ENCODE results near the gene FN3KRP. TPM values are rescaled to one million over a fixed set of nuclear protein-coding genes. Genes with fewer than 3 reads are reported as not detected.

FN3KRP gene
- total and polyA plus RNA-seq, 8 donors, result 24.7 to 55.6 (median 49.8) TPM

DNA sequence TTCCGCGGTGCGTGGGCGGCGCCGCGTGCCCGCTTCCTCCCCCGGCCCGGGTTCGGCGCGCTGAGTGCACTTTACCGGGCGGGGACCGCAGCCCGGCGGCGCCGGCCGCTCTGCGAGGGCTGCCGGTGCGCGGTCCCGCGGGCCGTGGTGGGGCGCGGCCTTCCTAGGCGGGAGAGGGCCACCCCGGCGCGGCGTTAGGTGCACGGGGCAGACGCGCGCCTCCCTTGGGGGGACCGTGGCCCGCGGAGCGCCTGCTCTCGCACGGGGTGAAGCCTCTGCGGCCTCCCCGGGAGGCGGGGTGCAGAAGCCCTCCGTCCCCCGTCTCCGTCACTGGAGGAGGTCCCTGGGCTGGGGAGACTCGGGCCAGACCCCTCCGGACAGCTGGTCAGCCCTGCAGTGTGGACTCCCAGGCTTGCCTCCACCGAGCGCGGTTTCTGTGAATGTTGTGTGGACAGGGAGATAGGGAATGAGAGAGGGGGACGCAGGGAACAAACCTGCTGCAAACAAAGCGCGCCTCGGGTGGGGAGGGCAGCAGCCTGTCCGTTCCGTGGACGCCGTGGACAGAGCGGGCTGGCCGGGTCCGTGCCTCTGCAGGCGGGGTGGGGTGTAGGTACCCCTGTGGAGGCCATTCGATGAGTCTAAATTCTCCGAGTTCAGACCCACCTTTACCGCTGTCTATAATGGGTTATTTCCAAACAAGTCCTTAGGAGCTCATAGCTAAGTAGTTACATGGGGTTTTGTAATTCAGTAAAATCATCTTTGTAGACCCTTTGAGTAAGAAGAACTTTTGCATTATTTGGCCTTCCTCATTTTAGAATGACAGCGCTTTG is 36.1 kb downstream of the FN3KRP start:
- Histone ChIP-seq H3K4me3 (peak overlapping the region; percentile 61 to 97), H3K4me1 (peaks cover 8 to 12% of the 10 kb centered on the region in 2 donors), H3K36me3 (peaks cover 0 to 5% of the 10 kb centered on the region in 2 donors), H3K27ac (peak overlapping the region; percentile 73 to 78), H3K27me3 (peaks cover 0 to 7% of the 10 kb centered on the region in 2 donors), H3K9me3 (no peaks in the 10 kb centered on the region)
- DNase-seq, result peak in 1 of 4 donors; percentile 85
- peak; percentile 6 for ATAC-seq
- intact Hi-C loops (cut with DNase I), result no loop called here
- TF ChIP-seq, protein P1, sequence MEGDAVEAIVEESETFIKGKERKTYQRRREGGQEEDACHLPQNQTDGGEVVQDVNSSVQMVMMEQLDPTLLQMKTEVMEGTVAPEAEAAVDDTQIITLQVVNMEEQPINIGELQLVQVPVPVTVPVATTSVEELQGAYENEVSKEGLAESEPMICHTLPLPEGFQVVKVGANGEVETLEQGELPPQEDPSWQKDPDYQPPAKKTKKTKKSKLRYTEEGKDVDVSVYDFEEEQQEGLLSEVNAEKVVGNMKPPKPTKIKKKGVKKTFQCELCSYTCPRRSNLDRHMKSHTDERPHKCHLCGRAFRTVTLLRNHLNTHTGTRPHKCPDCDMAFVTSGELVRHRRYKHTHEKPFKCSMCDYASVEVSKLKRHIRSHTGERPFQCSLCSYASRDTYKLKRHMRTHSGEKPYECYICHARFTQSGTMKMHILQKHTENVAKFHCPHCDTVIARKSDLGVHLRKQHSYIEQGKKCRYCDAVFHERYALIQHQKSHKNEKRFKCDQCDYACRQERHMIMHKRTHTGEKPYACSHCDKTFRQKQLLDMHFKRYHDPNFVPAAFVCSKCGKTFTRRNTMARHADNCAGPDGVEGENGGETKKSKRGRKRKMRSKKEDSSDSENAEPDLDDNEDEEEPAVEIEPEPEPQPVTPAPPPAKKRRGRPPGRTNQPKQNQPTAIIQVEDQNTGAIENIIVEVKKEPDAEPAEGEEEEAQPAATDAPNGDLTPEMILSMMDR (IDR thresholded peaks at IDR 0.05), result no peak

DNA sequence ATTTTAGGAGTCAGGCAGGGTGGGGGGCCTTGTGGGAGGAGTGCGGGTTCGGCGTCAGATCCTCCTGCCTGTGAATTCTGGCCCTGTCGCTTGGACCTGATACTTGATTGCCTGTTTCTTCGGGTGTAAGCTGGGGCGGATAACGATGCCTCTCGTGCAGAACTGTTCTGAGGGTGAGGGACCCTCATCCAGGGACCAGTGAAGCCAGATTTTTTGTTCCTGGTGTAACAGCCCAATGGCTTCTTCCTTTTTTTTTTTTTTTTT is 36.6 kb downstream of the FN3KRP start:
- Histone ChIP-seq H3K36me3 (peaks cover 0 to 5% of the 10 kb centered on the region in 2 donors), H3K9me3 (no peaks in the 10 kb centered on the region), H3K4me3 (peak overlapping the region; percentile 61 to 97), H3K4me1 (peaks cover 8 to 12% of the 10 kb centered on the region in 2 donors), H3K27me3 (peaks cover 0 to 7% of the 10 kb centered on the region in 2 donors), H3K27ac (no peak overlapping the region)
- no peak for ATAC-seq
- TF ChIP-seq, protein P1 (IDR thresholded peaks at IDR 0.05), result no peak
- intact Hi-C loops (cut with DNase I), result no loop called here
- DNase-seq, result no peak

DNA sequence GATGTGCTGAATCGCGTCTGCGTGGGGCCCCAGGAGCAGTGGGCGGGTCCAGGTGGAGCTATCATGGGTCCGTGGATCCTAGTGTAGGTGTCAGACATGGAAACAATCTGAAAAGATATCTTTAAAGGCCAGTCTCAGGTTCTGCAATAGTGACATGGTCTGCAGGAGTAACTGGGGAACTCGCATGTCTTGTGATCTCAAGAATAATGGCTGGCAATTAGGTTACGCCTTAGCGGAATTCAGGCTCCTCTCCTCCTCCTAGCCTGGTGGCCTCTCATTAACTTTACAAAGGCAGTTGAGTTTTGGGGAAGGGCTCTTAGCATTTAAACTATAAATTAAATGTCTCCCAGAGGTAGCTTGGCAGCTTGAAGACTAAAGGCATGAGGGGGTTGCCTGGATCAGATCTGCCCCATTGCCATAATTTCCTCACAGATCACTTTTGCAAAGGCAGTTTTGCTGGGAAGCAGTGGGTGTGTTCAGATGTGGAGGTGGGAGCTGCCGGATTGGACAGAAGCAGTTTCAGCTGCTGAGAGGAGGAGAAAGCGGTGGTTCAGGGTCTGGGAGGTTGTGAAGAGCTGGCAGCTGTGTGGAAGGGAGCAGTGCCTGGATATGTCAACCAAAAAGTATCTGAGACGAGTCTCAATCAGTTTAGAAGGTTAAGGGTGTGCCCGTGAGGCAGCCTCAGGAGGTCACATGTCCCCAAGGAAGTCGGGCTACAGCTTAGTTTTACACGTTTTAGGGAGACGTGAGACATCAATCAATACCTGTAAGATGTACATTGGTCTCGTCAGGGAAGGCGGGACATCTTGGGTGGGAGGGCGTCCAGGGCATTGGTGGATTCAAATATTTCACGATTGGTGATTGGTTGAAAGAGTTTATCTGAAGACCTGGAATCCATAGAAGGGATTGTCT is 38.0 kb downstream of the FN3KRP start:
- TF ChIP-seq, protein P1 (IDR thresholded peaks at IDR 0.05), result no peak
- peaks cover 8 to 12% of the 10 kb centered on the region in 2 donors for H3K4me1 ChIP-seq
- H3K27me3 ChIP-seq, result peaks cover 0 to 7% of the 10 kb centered on the region in 2 donors
- DNase-seq (no peak), ATAC-seq (no peak)
- intact Hi-C loops (cut with DNase I), result no loop called here
- H3K27ac ChIP-seq, result no peak overlapping the region
- H3K9me3 ChIP-seq, result no peaks in the 10 kb centered on the region
- H3K4me3 ChIP-seq, result no peak overlapping the region
- H3K36me3 ChIP-seq, result peaks cover 0 to 5% of the 10 kb centered on the region in 2 donors

DNA sequence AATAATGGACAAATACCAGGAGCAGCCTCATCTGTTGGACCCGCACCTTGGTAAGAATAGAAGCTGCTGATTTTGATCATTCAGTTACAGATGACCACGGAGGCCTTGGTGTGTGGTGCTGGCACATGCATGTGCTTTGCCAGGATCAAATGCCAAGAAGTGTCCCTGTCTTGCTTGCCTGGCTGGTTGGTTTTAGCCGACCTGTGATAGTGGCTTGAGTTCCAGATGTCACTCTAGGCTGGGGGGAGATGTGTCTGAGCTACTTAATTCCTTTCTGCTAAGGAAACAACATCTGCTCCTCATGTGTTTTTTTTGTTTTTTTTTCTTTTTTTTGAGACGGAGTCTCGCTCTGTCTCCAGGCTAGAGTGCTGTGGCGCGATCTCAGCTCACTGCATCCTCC is 39.7 kb downstream of the FN3KRP start:
- Histone ChIP-seq H3K27ac (no peak overlapping the region), H3K4me1 (peaks cover 8 to 12% of the 10 kb centered on the region in 2 donors), H3K36me3 (peaks cover 0 to 5% of the 10 kb centered on the region in 2 donors), H3K9me3 (no peaks in the 10 kb centered on the region), H3K27me3 (peaks cover 0 to 1% of the 10 kb centered on the region in 2 donors), H3K4me3 (no peak overlapping the region)
- intact Hi-C loops (cut with DNase I), result no loop called here
- TF ChIP-seq, protein P1 (IDR thresholded peaks at IDR 0.05), result no peak
- ATAC-seq, result no peak
- DNase-seq, result no peak

DNA sequence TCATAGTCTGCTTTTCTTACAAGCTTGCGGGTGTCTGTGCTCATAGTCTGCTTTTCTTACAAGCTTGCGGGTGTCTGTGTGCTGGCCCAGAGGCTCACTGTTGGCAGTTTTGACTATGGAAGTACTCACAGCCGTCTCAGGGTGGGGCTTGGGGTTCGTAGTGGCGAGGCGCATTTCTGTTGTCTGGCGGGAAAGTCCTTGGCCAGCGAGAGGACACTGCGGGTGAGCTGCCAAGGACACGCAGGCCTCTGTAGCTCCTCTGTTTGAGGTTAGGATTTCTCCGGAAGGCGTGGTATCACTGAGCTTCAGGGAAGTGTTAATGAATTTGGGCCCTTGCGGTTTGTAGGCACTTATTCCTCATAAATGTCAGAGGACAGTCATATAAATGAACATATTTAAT is 48.9 kb downstream of the FN3KRP start:
- TF ChIP-seq, protein P1 (IDR thresholded peaks at IDR 0.05), result no peak
- Histone ChIP-seq H3K4me3 (no peak overlapping the region), H3K27me3 (no peaks in the 10 kb centered on the region), H3K27ac (no peak overlapping the region), H3K36me3 (peaks cover 0 to 53% of the 10 kb centered on the region in 2 donors), H3K4me1 (no peaks in the 10 kb centered on the region), H3K9me3 (no peaks in the 10 kb centered on the region)
- peak in 1 of 4 donors; percentile 28 for DNase-seq
- intact Hi-C loops (cut with DNase I), result no loop called here
- ATAC-seq, result no peak
